NCI-H2227 (cell line): ENCODE data around the gene SLC22A9.

Source experiments
- DNase-seq: peaks from one replicate; lab custom pipeline; 2025; ENCODE audit not compliant: unreplicated experiment; lab: John Stamatoyannopoulos, UW

SLC22A9 gene

GRCh38 chr11:63443714-63444113 lies 74.1 kb downstream of the SLC22A9 start:
- DNase-seq, result no peak

DNA sequence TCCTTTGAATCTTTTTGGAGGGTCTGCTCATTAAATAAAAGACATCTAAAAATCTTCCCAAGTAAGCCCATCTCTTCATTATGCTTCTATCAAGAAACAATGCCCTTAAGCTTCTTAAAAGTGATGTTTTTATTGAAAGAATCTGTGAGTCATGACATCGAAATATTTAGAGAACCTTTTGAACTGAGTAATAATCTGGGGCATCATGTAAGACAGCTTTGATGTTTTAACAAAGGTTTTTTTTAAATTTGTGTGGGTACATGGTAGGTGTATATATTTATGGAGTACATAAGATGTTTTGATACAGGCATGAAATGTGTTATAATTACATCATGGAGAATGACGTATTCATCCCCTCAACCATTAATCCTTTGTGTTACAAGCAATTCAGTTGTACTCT lies 74.6 kb downstream of the SLC22A9 start:
- no peak for DNase-seq

- no peak for DNase-seq
These were observed 75.5 kb downstream of the SLC22A9 start for GRCh38 chr11:63445118-63445517.

GRCh38 chr11:63445720-63446119 lies 76.1 kb downstream of the SLC22A9 start:
- no peak for DNase-seq

DNA sequence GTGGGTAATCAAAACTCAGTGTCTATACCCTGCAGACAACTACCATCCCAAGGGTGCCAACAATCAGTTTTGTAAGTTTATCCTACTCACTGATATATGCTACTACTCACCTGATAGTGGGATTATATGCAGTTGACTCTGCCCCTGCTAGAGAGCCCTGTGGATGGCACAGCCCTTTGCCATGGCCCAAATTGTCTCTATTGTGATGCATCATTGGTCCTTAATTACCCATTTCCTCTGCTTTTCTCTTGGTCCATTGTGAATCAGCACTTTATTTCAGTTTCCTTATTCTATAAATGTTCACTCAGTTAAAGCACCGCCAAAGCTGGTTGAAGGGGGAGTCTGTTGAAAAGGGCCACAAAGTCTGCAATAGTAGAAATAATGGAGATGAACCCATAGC lies 79.1 kb downstream of the SLC22A9 start:
- no peak for DNase-seq

- no peak for DNase-seq
These were observed 90.0 kb downstream of the SLC22A9 start for GRCh38 chr11:63459586-63459985.
